Mesenchymal stem cell (in vitro differentiated cells and primary cell): Measurements from ENCODE around the gene CCDC88B.

Experiments
- DNase-seq: peaks from one replicate; pipeline ENCODE4 v3.0.0-alpha.2; 2013
- H2AFZ ChIP-seq: one replicate; pipeline ENCODE4 v1.6.1; 2013; ENCODE audit warnings: low read depth, mild to moderate bottlenecking, control low read depth, inconsistent platforms, low read length, moderate library complexity
- H2AK5ac ChIP-seq: 2 replicates; pipeline ENCODE4 v1.6.1; 2013; ENCODE audit warnings: low read length, moderate library complexity, mild to moderate bottlenecking, inconsistent platforms; ENCODE audit not compliant: severe bottlenecking
- H2BK120ac ChIP-seq: one replicate; pipeline ENCODE4 v1.6.1; 2013; ENCODE audit warnings: low read depth, mild to moderate bottlenecking, inconsistent platforms, low read length, moderate library complexity
- H2BK12ac ChIP-seq, 2 experiments: one replicate each; pipeline ENCODE4 v1.6.1; 2013; ENCODE audit warnings: inconsistent platforms in 2 of 2, low read length in 2 of 2, mild to moderate bottlenecking in 2 of 2, moderate library complexity in 2 of 2, control low read depth in 1 of 2
- H2BK15ac ChIP-seq: one replicate; pipeline ENCODE4 v1.6.1; 2013; ENCODE audit warnings: mild to moderate bottlenecking, low read depth, inconsistent platforms; ENCODE audit not compliant: poor library complexity, severe bottlenecking
- H2BK5ac ChIP-seq: 2 replicates; pipeline ENCODE4 v1.6.1; 2013; ENCODE audit warnings: low read depth, mild to moderate bottlenecking, low read length, control low read depth, inconsistent platforms; ENCODE audit not compliant: poor library complexity, severe bottlenecking
- H3K14ac ChIP-seq, 2 experiments: one replicate each; pipeline ENCODE4 v1.6.1; 2013; ENCODE audit warnings: inconsistent platforms in 2 of 2, low read length in 2 of 2, control low read depth in 1 of 2, mild to moderate bottlenecking in 1 of 2, moderate library complexity in 1 of 2
- H3K18ac ChIP-seq, 2 experiments: one replicate each; pipeline ENCODE4 v1.6.1; 2013; ENCODE audit warnings: inconsistent platforms in 2 of 2, low read length in 2 of 2, control low read depth in 1 of 2, low read depth in 1 of 2, mild to moderate bottlenecking in 1 of 2
- H3K23ac ChIP-seq, 2 experiments: one replicate each; pipeline ENCODE4 v1.6.1; 2013; ENCODE audit warnings: inconsistent platforms in 2 of 2, low read length in 2 of 2, mild to moderate bottlenecking in 2 of 2, moderate library complexity in 2 of 2, control low read depth in 1 of 2
- H3K27ac ChIP-seq: 2 replicates; pipeline ENCODE4 v1.5.1; 2013; ENCODE audit warnings: mild to moderate bottlenecking, moderate library complexity, low read length, control low read depth, inconsistent platforms; ENCODE audit not compliant: poor library complexity, severe bottlenecking
- H3K27me3 ChIP-seq, 2 experiments: 2 replicates each; pipeline versions ENCODE4 v1.6.1 to v1.7.0; 2013; ENCODE audit warnings: low read length in 2 of 2, mild to moderate bottlenecking in 2 of 2, moderate library complexity in 2 of 2, control low read depth in 1 of 2, inconsistent platforms in 1 of 2; ENCODE audit not compliant: control insufficient read depth in 1 of 2, insufficient read depth in 1 of 2
- H3K36me3 ChIP-seq, 2 experiments: 2 replicates each; pipeline versions ENCODE4 v1.6.1 to v1.7.0; 2013; ENCODE audit warnings: low read length in 2 of 2, control low read depth in 1 of 2, inconsistent platforms in 1 of 2, low read depth in 1 of 2, mild to moderate bottlenecking in 1 of 2; ENCODE audit not compliant: insufficient read depth in 2 of 2, control insufficient read depth in 1 of 2
- H3K4ac ChIP-seq, 2 experiments: one replicate each; pipeline ENCODE4 v1.6.1; 2013; ENCODE audit warnings: inconsistent platforms in 2 of 2, low read length in 2 of 2, mild to moderate bottlenecking in 2 of 2, moderate library complexity in 2 of 2, control low read depth in 1 of 2, low read depth in 1 of 2
- H3K4me1 ChIP-seq: 2 replicates; pipeline ENCODE4 v1.6.1; 2013; ENCODE audit warnings: low read depth, low read length, control low read depth; ENCODE audit not compliant: control insufficient read depth, insufficient read depth
- H3K4me2 ChIP-seq: 2 replicates; pipeline ENCODE4 v1.6.1; 2013; ENCODE audit warnings: low read length, mild to moderate bottlenecking, inconsistent platforms; ENCODE audit not compliant: poor library complexity, severe bottlenecking
- H3K4me3 ChIP-seq, 2 experiments: 2 replicates each; pipeline versions ENCODE4 v1.5.1 to v1.7.0; 2013; ENCODE audit warnings: low read length in 2 of 2, mild to moderate bottlenecking in 2 of 2, control low read depth in 1 of 2, low read depth in 1 of 2; ENCODE audit not compliant: insufficient read depth in 1 of 2
- H3K79me1 ChIP-seq: replicated peaks from 2 replicates; pipeline ENCODE4 v1.6.1; 2013; ENCODE audit warnings: mild to moderate bottlenecking, control low read depth, low read length, inconsistent platforms; ENCODE audit not compliant: poor library complexity, severe bottlenecking
- H3K9ac ChIP-seq: 2 replicates; pipeline ENCODE4 v1.7.0; 2013; ENCODE audit warnings: mild to moderate bottlenecking, low read length, moderate library complexity
- H3K9me3 ChIP-seq: 2 replicates; pipeline ENCODE4 v1.7.0; 2013; ENCODE audit warnings: mild to moderate bottlenecking, low read length; ENCODE audit not compliant: control insufficient read depth
- H4K8ac ChIP-seq: one replicate; pipeline ENCODE4 v1.6.1; 2013; ENCODE audit warnings: inconsistent platforms, mild to moderate bottlenecking, low read length, moderate library complexity
- H4K91ac ChIP-seq: one replicate; pipeline ENCODE4 v1.6.1; 2013; ENCODE audit warnings: mild to moderate bottlenecking, low read length, inconsistent platforms
- WGBS: methylation state at CpG from one replicate; pipeline ENCODE4 v1.1.7; 2013; ENCODE audit warnings: mixed read lengths; 5-methylcytosine and 5-hydroxymethylcytosine counted together

CCDC88B gene

DNA sequence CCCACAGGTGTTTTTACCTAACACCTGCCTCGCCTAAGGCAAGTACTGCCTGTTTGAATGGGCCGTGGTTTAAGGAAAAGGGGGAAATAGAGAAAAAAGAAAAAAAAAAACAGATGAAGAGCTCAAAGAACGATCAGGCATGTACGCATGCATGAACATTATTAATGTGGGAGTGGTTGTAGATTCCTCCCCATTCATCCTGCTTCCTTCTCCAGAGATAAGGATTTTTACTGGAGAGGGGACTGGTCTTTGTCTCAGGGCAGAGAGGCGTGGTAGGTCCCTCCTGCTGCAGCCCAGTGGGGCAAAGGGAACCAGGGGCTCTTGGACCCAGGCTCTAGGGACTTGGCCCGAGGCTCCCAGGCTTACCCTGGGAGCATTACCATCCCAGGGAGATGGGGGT is 42.0 kb downstream of the CCDC88B start:
- H3K4ac ChIP-seq = no peak overlapping the region
- peaks cover 10 to 77% of the 10 kb centered on the region in 2 experiments for H3K27me3 ChIP-seq
- H2BK12ac ChIP-seq = no peak overlapping the region
- H4K91ac ChIP-seq = no peak overlapping the region
- H3K79me1 ChIP-seq = no peaks in the 10 kb centered on the region
- H3K14ac ChIP-seq = no peak overlapping the region
- H4K8ac ChIP-seq = no peak overlapping the region
- peaks cover 2% of the 10 kb centered on the region for H3K4me1 ChIP-seq
- H2AK5ac ChIP-seq = no peak overlapping the region
- H3K36me3 ChIP-seq = no peaks in the 10 kb centered on the region
- H3K4me2 ChIP-seq = no peak overlapping the region
- H2BK15ac ChIP-seq = no peak overlapping the region
- no peak overlapping the region for H3K23ac ChIP-seq
- 94% methylated on average over 5 of the region's 6 CpGs for WGBS
- no peak for DNase-seq
- H3K9ac ChIP-seq = no peak overlapping the region
- no peaks in the 10 kb centered on the region for H3K9me3 ChIP-seq
- no peak overlapping the region for H3K27ac ChIP-seq
- H2BK120ac ChIP-seq = no peak overlapping the region
- H3K4me3 ChIP-seq = no peak overlapping the region
- H2AFZ ChIP-seq = no peak overlapping the region
- no peak overlapping the region for H2BK5ac ChIP-seq
- no peak overlapping the region for H3K18ac ChIP-seq

DNA sequence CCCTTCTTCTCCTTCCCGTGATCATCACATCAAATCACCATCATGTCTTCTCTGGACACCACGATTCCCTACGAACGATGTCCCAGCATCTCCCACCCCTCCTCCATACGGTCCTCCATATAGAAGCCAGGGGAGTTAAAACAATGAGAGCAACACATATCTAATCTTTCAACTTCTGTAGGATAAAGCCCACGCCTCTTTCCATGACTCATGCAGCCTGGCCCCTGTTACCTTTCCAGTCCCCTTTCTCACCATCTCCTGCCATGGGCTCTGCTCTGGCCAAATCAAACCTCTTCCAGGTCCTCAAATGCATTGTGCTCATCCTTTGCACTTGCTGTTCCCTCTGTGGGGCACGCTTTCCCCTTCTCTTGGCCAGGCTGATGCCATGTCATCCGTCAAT is 42.6 kb downstream of the CCDC88B start:
- no peak overlapping the region for H3K4me2 ChIP-seq
- H4K8ac ChIP-seq = no peak overlapping the region
- H4K91ac ChIP-seq = no peak overlapping the region
- DNase-seq = no peak
- H3K9ac ChIP-seq = no peak overlapping the region
- H2BK120ac ChIP-seq = no peak overlapping the region
- H3K4ac ChIP-seq = no peak overlapping the region
- H3K79me1 ChIP-seq = no peaks in the 10 kb centered on the region
- H3K18ac ChIP-seq = no peak overlapping the region
- H3K27me3 ChIP-seq = peaks cover 10 to 80% of the 10 kb centered on the region in 2 experiments
- no peak overlapping the region for H3K4me3 ChIP-seq
- H2BK5ac ChIP-seq = no peak overlapping the region
- H3K14ac ChIP-seq = no peak overlapping the region
- H3K23ac ChIP-seq = no peak overlapping the region
- H2BK15ac ChIP-seq = no peak overlapping the region
- no peaks in the 10 kb centered on the region for H3K9me3 ChIP-seq
- no peaks in the 10 kb centered on the region for H3K36me3 ChIP-seq
- H3K27ac ChIP-seq = no peak overlapping the region
- no peak overlapping the region for H2AFZ ChIP-seq
- 90% methylated on average over 8 of the region's 8 CpGs for WGBS
- no peak overlapping the region for H2AK5ac ChIP-seq
- H2BK12ac ChIP-seq = no peak overlapping the region
- H3K4me1 ChIP-seq = peaks cover 2% of the 10 kb centered on the region

DNA sequence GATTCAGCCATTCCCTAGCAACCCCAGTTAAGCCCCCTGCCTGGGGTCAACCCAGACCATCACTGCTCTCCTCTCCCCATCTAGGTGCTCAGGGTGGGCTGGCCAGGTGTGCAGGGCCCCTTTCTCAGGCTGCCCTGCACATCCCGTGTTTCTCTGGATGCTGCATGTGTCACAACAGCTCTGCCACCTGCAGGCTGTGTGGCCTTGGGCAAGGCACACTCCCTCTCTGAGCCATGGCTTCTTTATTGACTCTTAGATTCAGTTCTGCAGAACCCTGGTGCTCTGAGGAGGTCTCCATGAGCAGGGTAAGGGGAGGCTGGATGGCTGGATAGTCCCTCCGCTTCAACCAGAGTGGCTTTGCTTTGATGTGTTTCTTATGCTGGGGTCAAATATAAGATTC is 43.6 kb downstream of the CCDC88B start:
- H2AFZ ChIP-seq = no peak overlapping the region
- WGBS = 50% methylated on average over 2 of the region's 2 CpGs
- H3K18ac ChIP-seq = no peak overlapping the region
- no peak overlapping the region for H2BK5ac ChIP-seq
- H3K4me1 ChIP-seq = peaks cover 2% of the 10 kb centered on the region
- H2AK5ac ChIP-seq = no peak overlapping the region
- peaks cover 5% of the 10 kb centered on the region for H3K9me3 ChIP-seq
- H3K27ac ChIP-seq = no peak overlapping the region
- no peak overlapping the region for H4K91ac ChIP-seq
- no peak overlapping the region for H3K9ac ChIP-seq
- no peak overlapping the region for H3K23ac ChIP-seq
- H2BK15ac ChIP-seq = no peak overlapping the region
- H3K14ac ChIP-seq = no peak overlapping the region
- no peaks in the 10 kb centered on the region for H3K79me1 ChIP-seq
- H2BK120ac ChIP-seq = no peak overlapping the region
- DNase-seq = no peak
- no peak overlapping the region for H3K4me3 ChIP-seq
- H3K4me2 ChIP-seq = no peak overlapping the region
- H4K8ac ChIP-seq = no peak overlapping the region
- no peaks in the 10 kb centered on the region for H3K36me3 ChIP-seq
- H3K4ac ChIP-seq = no peak overlapping the region
- H2BK12ac ChIP-seq = no peak overlapping the region
- H3K27me3 ChIP-seq = peaks cover 17 to 90% of the 10 kb centered on the region in 2 experiments

DNA sequence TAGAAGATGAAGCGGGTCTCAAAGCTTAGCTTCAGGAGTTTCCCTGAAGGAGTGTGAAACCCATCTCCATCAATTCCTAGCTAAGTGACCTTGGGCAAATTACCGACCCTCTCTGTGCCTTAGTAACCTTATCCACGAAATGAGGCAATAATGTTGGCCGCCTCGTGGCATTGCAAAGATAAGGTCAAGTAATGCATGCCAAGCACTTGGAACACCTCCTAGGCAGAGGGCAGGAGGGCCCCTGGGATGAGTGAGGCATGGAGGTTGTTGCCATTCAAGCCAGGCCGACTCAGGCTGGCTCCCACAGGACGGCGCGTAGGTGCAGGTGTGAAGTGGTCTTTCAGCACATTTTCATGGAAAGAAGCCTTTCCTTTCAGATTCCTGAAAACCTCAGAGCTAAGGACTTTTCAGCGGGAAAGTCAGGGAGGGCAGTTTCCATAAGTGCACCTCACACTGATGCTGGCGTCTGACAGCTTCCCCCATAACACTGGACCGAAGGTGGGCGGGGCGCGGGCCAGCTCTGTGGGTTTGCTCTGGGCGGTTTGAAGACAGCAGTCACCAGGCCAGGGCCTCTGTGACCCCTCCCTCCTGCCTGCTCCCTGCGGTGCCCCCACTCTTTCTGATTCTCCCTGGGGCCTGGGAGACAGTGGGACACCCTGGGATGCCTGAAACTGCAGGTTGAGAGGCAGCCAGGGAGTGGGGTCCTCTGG is 44.2 kb downstream of the CCDC88B start:
- H3K14ac ChIP-seq = no peak overlapping the region
- no peak overlapping the region for H2AFZ ChIP-seq
- no peak overlapping the region for H3K23ac ChIP-seq
- no peak overlapping the region for H3K4me2 ChIP-seq
- no peak overlapping the region for H3K4me3 ChIP-seq
- peaks cover 5% of the 10 kb centered on the region for H3K9me3 ChIP-seq
- H2AK5ac ChIP-seq = no peak overlapping the region
- H3K27me3 ChIP-seq = peaks cover 21 to 90% of the 10 kb centered on the region in 2 experiments
- H2BK12ac ChIP-seq = no peak overlapping the region
- H2BK120ac ChIP-seq = no peak overlapping the region
- H3K18ac ChIP-seq = peak overlapping the region in 1 of 2 experiments; percentile 27
- H3K9ac ChIP-seq = no peak overlapping the region
- no peak for DNase-seq
- H3K27ac ChIP-seq = no peak overlapping the region
- H2BK15ac ChIP-seq = no peak overlapping the region
- no peak overlapping the region for H4K8ac ChIP-seq
- H3K4ac ChIP-seq = no peak overlapping the region
- H4K91ac ChIP-seq = no peak overlapping the region
- 72% methylated on average over 17 of the region's 17 CpGs for WGBS
- no peaks in the 10 kb centered on the region for H3K36me3 ChIP-seq
- H2BK5ac ChIP-seq = no peak overlapping the region
- peaks cover 2% of the 10 kb centered on the region for H3K4me1 ChIP-seq
- no peaks in the 10 kb centered on the region for H3K79me1 ChIP-seq
